K562 (cell line): ENCODE measurements around the gene ZNF646. TPM values are rescaled to one million over a fixed set of nuclear protein-coding genes. Genes with fewer than 3 reads are reported as not detected.

Experiments used
- CSDE1 ChIP-seq, 2 experiments: fragments of 450-650 bp; IDR thresholded peaks; 2 replicates each; pipeline ENCODE4 v1.6.1; 2016; ENCODE audit warnings: mild to moderate bottlenecking in 1 of 2
- DIDO1 ChIP-seq: fragments of 450-650 bp; IDR thresholded peaks from 2 replicates; pipeline ENCODE4 v1.6.1; 2016; ENCODE audit warnings: low read depth, missing biosample characterization, missing genetic modification characterization
- FUS ChIP-seq: fragments of 200-400 bp; formaldehyde crosslinking; optimal IDR thresholded peaks from 2 replicates; pipeline ENCODE3; 2017; ENCODE audit warnings: low read depth, low read length
- GABPA ChIP-seq: fragments of 200-800 bp; sonication (Bioruptor generic); conservative IDR thresholded peaks from 2 replicates; pipeline ENCODE4 v1.6.1; 2016; ENCODE audit warnings: low read depth, missing genetic modification characterization, missing compliant biosample characterization
- HCFC1 ChIP-seq: IDR thresholded peaks from 2 replicates; pipeline ENCODE4 v1.6.1; 2012; ENCODE audit warnings: low read depth, low read length, improper control_type of control experiment
- IRF2 ChIP-seq: sonication (generic); formaldehyde crosslinking; IDR thresholded peaks from 2 replicates; pipeline ENCODE4 v1.8.1; 2022; ENCODE audit warnings: mild to moderate bottlenecking, missing genetic modification reagents
- POLR2AphosphoS5 ChIP-seq: IDR thresholded peaks from 2 replicates; pipeline ENCODE4 v1.6.1; 2011; ENCODE audit warnings: mild to moderate bottlenecking, low read depth, low read length, moderate library complexity; ENCODE audit not compliant: control insufficient read depth, insufficient read depth
- POLR3A ChIP-seq: IDR thresholded peaks from 2 replicates; pipeline ENCODE4 v1.6.1; 2011; ENCODE audit warnings: borderline replicate concordance, mild to moderate bottlenecking, moderate library complexity; ENCODE audit not compliant: insufficient read length, insufficient read depth; ENCODE audit errors: extremely low read depth
- POLR3G ChIP-seq: IDR thresholded peaks from 2 replicates; pipeline ENCODE4 v1.6.1; 2011; ENCODE audit not compliant: insufficient read length, insufficient replicate concordance; ENCODE audit errors: extremely low read depth
- PYGO2 ChIP-seq: fragments of 450-650 bp; IDR thresholded peaks from 2 replicates; pipeline ENCODE4 v1.6.1; 2016; ENCODE audit warnings: mild to moderate bottlenecking, missing genetic modification characterization, moderate library complexity, missing compliant biosample characterization
- SRF ChIP-seq, 2 experiments: fragments of 250-450, 450-650 bp in 1 of 2; sonication (Bioruptor Pico) in 1 of 2; sonication (generic) in 1 of 2; formaldehyde crosslinking; IDR thresholded peaks; 2 replicates each; pipeline versions ENCODE4 v1.5.0 to v1.5.1; 2020 to 2022; ENCODE audit warnings: mild to moderate bottlenecking in 1 of 2, missing genetic modification reagents in 1 of 2
- ZKSCAN8 ChIP-seq: fragments of 200-800 bp; sonication (Bioruptor generic); IDR thresholded peaks from 2 replicates; pipeline ENCODE4 v1.6.1; 2016; ENCODE audit warnings: missing genetic modification characterization, missing compliant biosample characterization
- ZNF511 ChIP-seq: sonication (generic); formaldehyde crosslinking; IDR thresholded peaks from 2 replicates; pipeline ENCODE4 v1.8.0; 2022; ENCODE audit warnings: mild to moderate bottlenecking, missing genetic modification reagents
- ZNF589 ChIP-seq: fragments of 200-800 bp; sonication (Bioruptor generic); IDR thresholded peaks from 2 replicates; pipeline ENCODE4 v1.6.1; 2016; ENCODE audit warnings: low read depth, missing genetic modification characterization, missing compliant biosample characterization
- ZSCAN32 ChIP-seq: fragments of 450-650 bp; formaldehyde crosslinking; IDR thresholded peaks from 2 replicates; pipeline ENCODE4 v1.4.0; 2020; ENCODE audit warnings: mild to moderate bottlenecking, moderate library complexity
- polyA plus RNA-seq, 8 experiments: library from polyadenylated mRNA; depleted of rRNA in 4 of 8; stranded (reverse) in 5 of 8; unstranded in 3 of 8; fragments of >200 nt; fragmentation: Nextera tagmentation in 2 of 8; fragmentation: Illumina TruSeq in 1 of 8; extraction: Ambion mirVana in 2 of 8; extraction: Trizol in 1 of 8; gene quantifications; 2 replicates each; pipeline versions ENCODE4 v1.2.1 to v1.2.3, GENCODE V29; 2011 to 2014; ENCODE audit warnings: inconsistent platforms in 1 of 8, missing spikeins in 1 of 8
- total RNA-seq, 7 experiments: library from RNA; depleted of rRNA in 6 of 7; stranded (reverse); fragments of >200 nt in 6 of 7; fragmentation: Illumina TruSeq in 2 of 7; extraction: Trizol in 2 of 7; gene quantifications; 2 replicates each; pipeline versions ENCODE4 v1.2.1 to v1.2.3, GENCODE V29; 2011 to 2021; ENCODE audit warnings: low replicate concordance in 1 of 7
- TF ChIP-seq, protein P1 (sequence below): sonication (generic); formaldehyde crosslinking; IDR thresholded peaks from 2 replicates; pipeline ENCODE4 v1.8.0; 2022; ENCODE audit warnings: missing genetic modification reagents, mild to moderate bottlenecking, borderline replicate concordance
- TF ChIP-seq, protein P2 (sequence below): fragments of 450-650 bp; IDR thresholded peaks from 2 replicates; pipeline ENCODE4 v1.7.0; 2016; ENCODE audit warnings: borderline replicate concordance

ZNF646 gene
- total and polyA plus RNA-seq, 9 of the 15 experiments (the other 6 are each of a cell fraction or from before 2014, with no cell fraction given): 0.08 to 20.6 (median 8.0) TPM

DNA sequence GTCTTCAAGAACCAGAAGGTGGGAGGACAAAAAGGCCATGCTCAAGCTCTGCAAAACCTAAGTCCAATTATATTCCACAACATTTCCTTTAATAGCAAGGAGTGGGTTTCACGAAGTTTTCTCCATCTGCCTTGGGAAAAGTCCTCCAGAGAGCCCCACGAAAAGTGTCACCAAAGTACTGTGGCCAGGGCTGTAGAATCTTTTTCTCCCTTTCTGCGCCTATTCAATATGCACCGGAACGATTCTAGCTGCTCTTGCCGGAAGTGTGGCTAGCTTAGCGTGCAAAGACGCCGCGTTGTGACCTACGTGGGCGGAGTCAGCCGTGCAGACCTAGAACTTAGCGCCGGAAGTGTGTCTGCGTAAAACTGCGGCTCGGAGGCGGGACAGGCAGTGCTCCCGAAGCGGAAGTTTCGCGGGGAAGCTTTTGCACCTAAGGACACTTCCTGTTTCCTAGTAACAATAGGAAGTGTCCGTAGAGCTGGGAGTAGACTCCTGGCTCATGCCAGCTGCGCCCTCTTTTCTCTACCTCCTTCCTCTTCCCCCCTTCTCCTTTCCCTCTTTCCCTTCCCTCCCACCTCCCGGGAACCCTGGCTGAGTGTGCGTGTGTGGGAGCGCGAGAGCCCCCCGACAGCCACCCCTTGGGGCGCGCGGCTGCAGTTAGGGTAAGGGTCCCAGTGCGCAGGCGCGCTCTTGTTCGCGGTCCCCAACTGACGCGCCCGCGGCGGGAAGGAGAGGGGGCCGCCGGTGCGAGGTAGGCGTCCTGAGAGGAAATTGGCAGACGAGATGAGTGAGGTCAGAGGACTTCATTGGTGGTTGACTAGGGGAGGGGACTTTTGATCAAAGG is at the start of gene ZNF646, which contains the start of gene ZNF668 (continued):
- TF ChIP-seq, protein P1, sequence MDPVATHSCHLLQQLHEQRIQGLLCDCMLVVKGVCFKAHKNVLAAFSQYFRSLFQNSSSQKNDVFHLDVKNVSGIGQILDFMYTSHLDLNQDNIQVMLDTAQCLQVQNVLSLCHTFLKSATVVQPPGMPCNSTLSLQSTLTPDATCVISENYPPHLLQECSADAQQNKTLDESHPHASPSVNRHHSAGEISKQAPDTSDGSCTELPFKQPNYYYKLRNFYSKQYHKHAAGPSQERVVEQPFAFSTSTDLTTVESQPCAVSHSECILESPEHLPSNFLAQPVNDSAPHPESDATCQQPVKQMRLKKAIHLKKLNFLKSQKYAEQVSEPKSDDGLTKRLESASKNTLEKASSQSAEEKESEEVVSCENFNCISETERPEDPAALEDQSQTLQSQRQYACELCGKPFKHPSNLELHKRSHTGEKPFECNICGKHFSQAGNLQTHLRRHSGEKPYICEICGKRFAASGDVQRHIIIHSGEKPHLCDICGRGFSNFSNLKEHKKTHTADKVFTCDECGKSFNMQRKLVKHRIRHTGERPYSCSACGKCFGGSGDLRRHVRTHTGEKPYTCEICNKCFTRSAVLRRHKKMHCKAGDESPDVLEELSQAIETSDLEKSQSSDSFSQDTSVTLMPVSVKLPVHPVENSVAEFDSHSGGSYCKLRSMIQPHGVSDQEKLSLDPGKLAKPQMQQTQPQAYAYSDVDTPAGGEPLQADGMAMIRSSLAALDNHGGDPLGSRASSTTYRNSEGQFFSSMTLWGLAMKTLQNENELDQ (CRISPR knock-in tag): no peak
- TF ChIP-seq GABPA (tag): peak; percentile 99
- no peak for TF ChIP-seq FUS
- TF ChIP-seq ZNF589 (CRISPR knock-in tag): no peak
- TF ChIP-seq IRF2 (CRISPR knock-in tag): no peak
- peak; percentile 74; the same call in 1 of the 2 replicates for TF ChIP-seq DIDO1 (tag)
- no peak for TF ChIP-seq ZSCAN32 (CRISPR knock-in tag)
- peak; percentile 91 for TF ChIP-seq HCFC1
- TF ChIP-seq POLR2AphosphoS5: peak; percentile 87
- TF ChIP-seq POLR3G: no peak
- no peak for TF ChIP-seq ZKSCAN8 (CRISPR knock-in tag)
- TF ChIP-seq, protein P2, sequence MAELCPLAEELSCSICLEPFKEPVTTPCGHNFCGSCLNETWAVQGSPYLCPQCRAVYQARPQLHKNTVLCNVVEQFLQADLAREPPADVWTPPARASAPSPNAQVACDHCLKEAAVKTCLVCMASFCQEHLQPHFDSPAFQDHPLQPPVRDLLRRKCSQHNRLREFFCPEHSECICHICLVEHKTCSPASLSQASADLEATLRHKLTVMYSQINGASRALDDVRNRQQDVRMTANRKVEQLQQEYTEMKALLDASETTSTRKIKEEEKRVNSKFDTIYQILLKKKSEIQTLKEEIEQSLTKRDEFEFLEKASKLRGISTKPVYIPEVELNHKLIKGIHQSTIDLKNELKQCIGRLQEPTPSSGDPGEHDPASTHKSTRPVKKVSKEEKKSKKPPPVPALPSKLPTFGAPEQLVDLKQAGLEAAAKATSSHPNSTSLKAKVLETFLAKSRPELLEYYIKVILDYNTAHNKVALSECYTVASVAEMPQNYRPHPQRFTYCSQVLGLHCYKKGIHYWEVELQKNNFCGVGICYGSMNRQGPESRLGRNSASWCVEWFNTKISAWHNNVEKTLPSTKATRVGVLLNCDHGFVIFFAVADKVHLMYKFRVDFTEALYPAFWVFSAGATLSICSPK: no peak
- TF ChIP-seq PYGO2 (tag): no peak
- TF ChIP-seq SRF (CRISPR knock-in tag; IDR thresholded peaks at IDR 0.05): no peak
- TF ChIP-seq CSDE1 (IDR thresholded peaks at IDR 0.05): no peak
- no peak for TF ChIP-seq POLR3A
- no peak for TF ChIP-seq ZNF511 (CRISPR knock-in tag)
